Iris pigment epithelial cell (primary cell): ENCODE data around the gene ARFGAP1.

ENCODE experiments used
- DNase-seq: peaks from one replicate; pipeline ENCODE4 v3.0.0-alpha.2; 2011; ENCODE audit warnings: low read depth

ARFGAP1 gene

DNA sequence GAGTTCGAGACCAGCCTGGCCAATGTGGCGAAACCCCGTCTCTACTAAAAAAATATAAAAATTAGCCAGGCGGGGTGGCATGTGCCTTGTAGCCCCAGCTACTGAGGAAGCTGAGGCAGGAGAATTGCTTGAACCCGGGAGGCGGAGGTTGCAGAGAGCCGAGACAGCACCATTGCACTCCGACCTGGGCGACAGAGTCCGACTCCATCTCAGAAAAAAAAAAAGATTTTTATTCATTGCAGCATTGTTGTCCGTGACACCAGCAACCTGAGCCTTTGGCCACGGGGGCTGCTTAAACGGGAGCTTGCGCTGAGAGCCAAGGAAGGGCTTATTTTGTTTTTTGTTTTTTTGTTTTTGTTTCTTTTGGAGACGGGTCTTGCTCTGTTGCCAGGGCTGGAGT, 7.3 kb downstream of the ARFGAP1 start:
- no peak for DNase-seq

- no peak for DNase-seq
These were observed 7.8 kb downstream of the ARFGAP1 start for GRCh38 chr20:63280371-63280770.

GRCh38 chr20:63280929-63281545, 8.4 kb downstream of the ARFGAP1 start:
- DNase-seq, result no peak

- DNase-seq, result no peak
These were observed 9.4 kb downstream of the ARFGAP1 start for GRCh38 chr20:63281742-63282665.

- DNase-seq, result no peak
These were observed 10.3 kb downstream of the ARFGAP1 start for GRCh38 chr20:63282946-63283345.

GRCh38 chr20:63283397-63284082, 10.9 kb downstream of the ARFGAP1 start:
- DNase-seq, result no peak

DNA sequence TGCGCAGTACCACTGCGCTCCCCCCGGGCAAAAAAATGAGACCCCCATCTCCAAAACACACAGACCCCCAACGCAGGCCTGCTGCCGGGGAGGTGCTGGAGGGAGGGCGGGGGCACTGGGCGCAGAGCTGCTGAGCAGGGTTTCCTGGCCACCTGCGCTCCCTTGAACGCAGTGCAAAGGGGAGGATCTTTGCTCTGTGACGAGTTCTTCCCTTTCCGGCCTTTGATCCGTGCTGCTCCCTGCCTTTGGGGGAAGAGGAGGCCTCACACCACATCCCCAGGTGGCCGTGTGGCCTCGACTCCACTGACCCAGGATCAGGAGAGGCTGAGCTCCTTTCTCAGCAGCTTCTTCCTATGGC, 11.4 kb downstream of the ARFGAP1 start:
- DNase-seq, result no peak

- DNase-seq, result no peak
These were observed 11.9 kb downstream of the ARFGAP1 start for GRCh38 chr20:63284544-63284949.

DNA sequence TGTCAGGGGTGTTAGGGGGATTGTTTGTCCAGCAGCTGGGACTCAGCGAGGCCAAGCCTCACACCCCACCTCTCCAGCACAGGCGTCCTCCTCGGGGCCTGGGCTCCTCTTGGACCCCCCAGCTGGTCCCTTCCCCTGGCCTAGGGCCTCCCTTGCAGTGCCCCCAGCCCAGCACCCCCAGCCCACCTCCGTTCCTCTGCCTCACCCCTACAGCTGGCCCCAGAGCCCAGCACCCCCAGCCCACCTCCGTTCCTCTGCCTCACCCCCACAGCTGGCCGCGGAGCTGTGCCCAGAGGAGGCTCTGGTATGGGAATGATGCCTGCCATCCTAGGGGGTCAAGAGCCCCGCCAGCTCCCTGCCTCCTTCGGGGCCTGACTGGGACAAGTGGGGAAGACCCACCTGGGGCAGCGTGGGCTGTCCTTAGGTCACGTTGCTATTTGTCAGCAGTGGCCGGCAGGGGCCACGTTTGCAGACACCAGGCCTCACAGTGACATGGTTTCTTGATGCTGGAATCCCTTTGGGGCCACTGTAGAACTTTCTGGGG, 12.4 kb downstream of the ARFGAP1 start:
- no peak for DNase-seq

DNA sequence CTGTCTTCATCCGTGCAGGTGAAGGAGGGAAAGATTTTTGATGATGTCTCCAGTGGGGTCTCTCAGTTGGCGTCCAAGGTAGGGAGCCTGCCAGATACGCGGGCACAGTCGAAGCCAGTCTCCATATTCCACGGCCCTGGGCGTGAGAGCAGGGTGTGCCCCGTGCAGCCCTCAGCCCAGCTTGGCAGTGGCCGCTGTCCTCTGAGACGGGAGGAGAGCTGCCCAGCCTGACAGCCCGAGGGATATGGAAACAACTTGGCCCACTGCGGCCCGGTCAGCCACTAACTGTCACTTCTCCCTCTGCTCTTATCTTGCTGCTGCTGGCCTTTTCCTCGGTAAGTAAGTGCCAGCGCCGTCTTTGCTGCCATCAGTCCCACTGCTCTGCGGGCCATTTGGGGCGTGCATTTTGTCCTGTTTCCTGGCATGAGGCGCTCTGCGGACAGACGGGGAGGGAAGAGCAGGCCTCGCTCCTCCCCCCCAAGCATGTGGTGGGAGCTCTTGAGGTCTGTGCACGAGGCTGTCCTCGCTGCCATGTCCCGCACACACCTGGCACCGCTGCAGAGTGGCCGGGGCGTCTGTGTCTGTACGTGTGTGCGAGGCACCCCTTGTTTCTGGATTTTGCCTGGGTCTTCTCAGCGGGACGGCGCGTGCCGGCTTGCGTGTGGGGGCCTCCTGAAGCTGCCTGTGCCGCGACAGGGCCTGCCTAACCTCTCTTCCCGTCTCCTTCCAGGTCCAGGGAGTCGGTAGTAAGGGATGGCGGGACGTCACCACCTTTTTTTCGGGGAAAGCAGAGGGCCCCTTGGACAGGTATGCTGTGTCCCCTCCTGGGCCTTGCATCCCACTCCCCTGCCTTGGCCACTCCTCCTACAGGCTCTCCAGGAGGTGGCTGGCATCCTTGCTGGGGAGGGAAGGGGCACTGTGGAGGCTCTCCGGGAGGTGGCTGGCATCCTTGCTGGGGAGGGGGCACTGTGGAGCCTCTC, 13.3 kb downstream of the ARFGAP1 start:
- DNase-seq, result no peak

DNA sequence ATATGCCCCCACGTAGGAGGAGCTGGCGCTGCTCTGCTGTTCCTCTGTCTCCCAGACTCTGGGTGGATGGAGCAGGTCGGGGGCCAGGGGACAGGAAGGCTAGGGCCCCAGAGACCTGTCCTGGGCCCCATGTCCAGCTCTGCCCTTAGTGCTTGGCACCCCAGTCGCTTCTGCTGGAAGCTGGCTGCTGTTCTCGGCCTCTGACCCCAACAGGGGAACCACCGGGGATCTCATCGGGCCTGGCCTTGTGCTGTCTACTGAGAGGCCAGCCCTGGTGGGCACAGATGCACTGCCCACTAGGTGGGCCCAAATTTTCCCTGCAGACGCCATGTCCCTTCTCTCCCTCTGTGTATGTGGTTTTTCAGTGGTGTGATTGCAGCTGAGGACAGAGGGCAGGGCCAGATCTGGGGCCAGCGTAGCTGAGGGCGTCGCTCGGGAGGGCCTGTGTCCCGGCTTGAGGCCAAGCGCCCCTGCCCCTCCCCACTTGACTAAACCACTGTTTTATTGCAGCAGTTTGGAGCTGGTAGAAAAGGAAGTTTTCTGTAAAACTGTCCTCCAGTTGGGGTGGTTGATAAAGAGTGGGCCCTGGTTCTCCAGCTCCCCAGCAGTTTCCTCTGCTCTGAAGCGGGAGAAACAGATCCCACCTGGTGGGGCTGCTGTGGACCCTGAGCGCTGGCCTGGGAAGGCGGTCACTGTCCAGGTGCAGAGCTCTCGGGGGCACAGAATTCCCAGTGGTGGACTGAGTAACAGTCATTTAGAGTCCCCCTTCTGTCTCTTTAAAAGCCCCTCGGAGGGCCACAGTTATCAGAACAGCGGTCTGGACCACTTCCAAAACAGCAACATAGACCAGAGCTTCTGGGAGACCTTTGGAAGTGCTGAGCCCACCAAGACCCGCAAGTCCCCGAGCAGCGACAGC, 14.4 kb downstream of the ARFGAP1 start:
- no peak for DNase-seq

GRCh38 chr20:63287697-63288580, 15.3 kb downstream of the ARFGAP1 start:
- no peak for DNase-seq

GRCh38 chr20:63288581-63289251, 16.1 kb downstream of the ARFGAP1 start:
- no peak for DNase-seq

DNA sequence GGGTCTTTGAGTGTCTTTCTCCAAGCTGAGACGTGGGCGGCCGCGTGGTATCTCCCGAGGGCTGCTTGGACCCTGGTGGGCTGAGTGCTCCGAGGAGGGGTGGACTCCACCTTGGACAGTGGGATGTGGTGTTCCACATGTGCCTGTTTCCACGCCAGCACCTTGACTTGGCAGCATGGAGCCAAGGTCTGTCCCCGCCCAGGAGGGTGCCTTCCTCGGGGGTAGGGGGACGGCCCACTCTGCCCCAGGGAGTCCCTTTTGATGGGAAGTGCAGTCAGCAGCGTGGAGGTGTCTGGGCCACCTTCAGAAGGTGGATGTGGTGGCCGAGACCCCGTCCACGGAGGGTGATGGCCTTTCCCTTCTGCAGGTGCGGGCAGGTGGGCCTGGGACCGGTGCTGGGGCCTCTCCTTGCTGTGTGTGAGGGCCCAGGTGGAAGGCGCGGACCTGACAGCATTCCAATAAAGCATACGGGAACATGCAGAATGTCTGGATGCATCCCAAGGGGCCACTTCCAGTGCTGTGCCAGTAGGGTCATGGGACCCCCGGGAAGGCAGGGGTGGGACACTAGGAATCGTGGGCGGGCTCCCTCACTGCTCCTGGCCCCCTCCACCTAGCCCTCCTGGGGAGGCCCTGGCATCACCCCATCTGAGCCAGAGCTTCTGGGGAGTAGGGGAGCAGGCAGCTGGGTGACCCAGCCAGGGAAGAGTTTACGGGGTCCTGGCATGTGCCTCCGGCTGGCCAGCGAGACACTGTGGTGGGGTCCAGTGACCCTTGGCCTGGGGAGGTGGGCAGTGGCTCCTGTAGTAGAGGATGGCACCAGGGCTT, 16.9 kb downstream of the ARFGAP1 start:
- no peak for DNase-seq

DNA sequence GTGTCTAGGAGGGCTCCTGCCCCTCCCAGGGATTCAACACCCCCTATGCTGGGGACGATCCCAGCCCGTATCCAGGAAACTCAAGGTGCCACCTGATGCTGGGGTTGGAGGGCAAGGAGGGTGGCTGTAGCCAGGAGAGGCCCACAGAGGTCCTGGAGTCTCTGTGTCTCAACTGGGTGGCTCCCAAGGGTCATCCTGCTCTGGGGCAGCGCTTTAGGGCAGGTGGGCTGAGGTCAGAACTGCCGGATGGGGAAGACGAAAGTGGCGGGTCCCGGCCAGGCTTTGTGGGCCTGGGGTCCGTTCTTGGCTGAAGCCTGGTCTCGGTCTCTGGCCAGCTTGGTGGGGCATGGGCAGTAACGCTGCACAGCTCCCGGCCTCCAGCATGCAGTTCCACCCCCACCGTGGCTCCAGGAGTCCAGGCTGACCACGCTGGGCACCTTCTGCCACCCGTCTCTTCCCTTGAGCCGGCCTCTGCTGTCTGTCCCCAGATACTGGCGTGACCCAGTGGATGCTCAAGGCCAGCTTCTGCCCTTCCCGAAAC, 17.6 kb downstream of the ARFGAP1 start:
- no peak for DNase-seq

DNA sequence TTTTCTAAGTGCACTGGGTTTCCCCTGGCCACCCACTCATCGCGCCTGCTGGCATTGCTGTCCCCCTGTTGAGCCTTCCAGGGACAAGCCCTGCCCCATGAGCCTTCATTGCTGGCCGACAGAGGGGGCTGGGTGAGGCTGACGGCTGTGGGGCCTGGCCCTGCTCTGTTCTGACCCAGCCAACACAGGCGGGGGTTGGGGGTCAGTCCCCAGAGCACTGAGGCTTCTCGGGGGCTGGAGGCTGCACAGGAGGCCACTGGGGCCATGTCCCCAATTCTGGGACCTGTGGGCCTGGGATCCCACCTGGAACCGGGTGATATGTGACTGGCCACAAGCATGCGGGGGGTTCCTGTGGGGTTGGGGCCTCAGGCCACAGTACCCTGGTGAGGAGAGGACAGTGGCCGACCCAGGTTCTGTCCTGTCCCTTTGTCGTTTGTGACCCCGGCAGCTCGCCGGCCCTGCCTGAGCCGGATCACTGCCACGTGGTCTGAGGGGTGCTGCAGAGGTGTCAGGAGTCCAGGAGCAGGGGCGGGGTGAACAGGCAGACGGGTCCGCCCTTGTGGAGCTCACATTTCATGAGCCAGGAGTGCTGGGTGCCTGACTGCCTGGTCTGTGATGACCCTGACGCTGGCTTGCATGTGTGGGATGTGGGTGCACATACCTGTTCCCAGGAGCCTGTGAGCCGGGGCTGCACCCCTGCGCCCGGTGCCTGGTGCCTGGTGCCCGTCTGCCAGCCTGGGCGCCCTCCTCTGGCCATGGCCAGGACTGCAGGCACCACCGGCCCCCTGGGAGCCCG, 18.3 kb downstream of the ARFGAP1 start:
- peak; percentile 24 for DNase-seq

- no peak for DNase-seq
These were observed 19.2 kb downstream of the ARFGAP1 start for GRCh38 chr20:63291811-63292210.
